Effector memory CD8-positive, alpha-beta T cell (primary cell): ENCODE measurements around the gene PRAME.
"Not testable (repeated sequence)": the region's sequence is repeated elsewhere in the genome, so short reads cannot be mapped to it uniquely, and the experiment has no call there.

ENCODE experiments used
- ATAC-seq: fragments of 150-1000 bp; cut with Tn5 transposase; replicated peaks from 2 replicates; pipeline ENCODE4 v1.10.0; 2021; ENCODE audit warnings: mild to moderate bottlenecking, moderate library complexity
- DNase-seq, 3 experiments: peaks; one replicate each; pipeline ENCODE4 v3.0.0; 2021
- H3K27ac Mint-ChIP-seq, 2 donors: one replicate each; pipeline ENCODE4 v1.8.0; 2022; ENCODE audit warnings: mild to moderate bottlenecking in 2 of 2, mixed read lengths in 2 of 2, moderate library complexity in 2 of 2
- H3K27me3 Mint-ChIP-seq, 2 donors: one replicate each; pipeline ENCODE4 v1.8.0; 2022; ENCODE audit warnings: mixed read lengths in 2 of 2
- H3K36me3 Mint-ChIP-seq: one replicate; pipeline ENCODE4 v1.8.0; 2022; ENCODE audit warnings: mild to moderate bottlenecking, moderate library complexity, mixed read lengths; ENCODE audit not compliant: insufficient read depth
- H3K4me1 Mint-ChIP-seq, 2 donors: one replicate each; pipeline ENCODE4 v1.8.0; 2022; ENCODE audit warnings: low read depth in 2 of 2, mixed read lengths in 2 of 2
- H3K4me3 Mint-ChIP-seq, 2 donors: one replicate each; pipeline ENCODE4 v1.8.0; 2022; ENCODE audit warnings: mild to moderate bottlenecking in 2 of 2, mixed read lengths in 2 of 2, moderate library complexity in 2 of 2
- H3K9me3 Mint-ChIP-seq, 2 donors: one replicate each; pipeline ENCODE4 v1.8.0; 2022; ENCODE audit warnings: mixed read lengths in 2 of 2

PRAME gene

DNA sequence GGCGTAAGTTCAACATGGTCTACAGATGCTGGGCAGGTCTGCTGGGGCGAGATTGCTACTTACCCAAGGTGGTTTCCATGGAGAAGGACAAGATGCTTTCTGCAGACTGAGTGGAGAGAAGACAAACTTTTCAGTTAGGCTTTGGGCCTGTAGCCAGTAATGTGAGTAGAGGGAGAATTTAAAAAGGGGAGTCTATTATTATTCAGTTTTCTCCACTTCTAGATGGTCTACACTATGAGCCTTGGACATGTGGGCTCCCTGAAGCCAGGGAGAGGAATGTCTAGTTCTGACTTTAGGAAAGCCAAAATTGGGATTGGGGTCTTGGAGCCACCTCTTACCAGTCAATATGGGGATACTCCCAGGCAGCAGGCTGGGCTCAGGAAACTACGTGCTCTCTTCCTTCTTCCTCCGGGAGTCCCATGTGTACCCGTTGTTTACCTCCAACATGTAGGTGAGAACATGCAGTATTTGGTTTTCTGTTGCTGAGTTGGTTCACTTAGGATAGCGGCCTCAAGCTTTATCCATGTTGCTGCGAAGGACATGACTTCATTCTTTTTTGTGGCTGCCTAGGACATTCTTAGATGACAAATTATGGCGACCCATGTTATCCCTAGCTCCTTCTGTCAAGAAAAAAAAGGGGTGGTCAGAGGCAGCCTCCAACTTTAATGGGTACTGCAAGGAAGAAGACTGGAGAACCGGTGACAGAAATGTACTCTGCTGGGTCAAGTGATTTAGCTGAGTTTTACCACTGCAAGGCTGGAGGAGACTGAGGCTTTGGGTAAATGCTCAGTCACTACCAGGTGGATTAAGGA lies 24.3 kb downstream of the PRAME start:
- no peak for ATAC-seq
- Mint-ChIP-seq H3K4me1 (no peaks in the 10 kb centered on the region), H3K4me3 (no peak overlapping the region), H3K27me3 (peaks cover 10 to 36% of the 10 kb centered on the region in 2 donors), H3K27ac (no peak overlapping the region), H3K9me3 (no peaks in the 10 kb centered on the region), H3K36me3 (no peaks in the 10 kb centered on the region)
- DNase-seq: no peak

GRCh38 chr22:22533863-22534262 lies 25.2 kb downstream of the PRAME start:
- peaks cover 10 to 44% of the 10 kb centered on the region in 2 donors for H3K27me3 Mint-ChIP-seq
- H3K4me1 Mint-ChIP-seq: no peaks in the 10 kb centered on the region
- no peaks in the 10 kb centered on the region for H3K36me3 Mint-ChIP-seq
- H3K4me3 Mint-ChIP-seq: no peak overlapping the region
- no peak overlapping the region for H3K27ac Mint-ChIP-seq
- no peaks in the 10 kb centered on the region for H3K9me3 Mint-ChIP-seq
- no peak for ATAC-seq
- DNase-seq: no peak

GRCh38 chr22:22533417-22533816 lies 25.6 kb downstream of the PRAME start:
- Mint-ChIP-seq H3K9me3 (no peaks in the 10 kb centered on the region), H3K27me3 (peaks cover 14 to 45% of the 10 kb centered on the region in 2 donors), H3K4me3 (no peak overlapping the region), H3K27ac (no peak overlapping the region), H3K36me3 (no peaks in the 10 kb centered on the region), H3K4me1 (no peaks in the 10 kb centered on the region)
- DNase-seq (no peak), ATAC-seq (no peak)

DNA sequence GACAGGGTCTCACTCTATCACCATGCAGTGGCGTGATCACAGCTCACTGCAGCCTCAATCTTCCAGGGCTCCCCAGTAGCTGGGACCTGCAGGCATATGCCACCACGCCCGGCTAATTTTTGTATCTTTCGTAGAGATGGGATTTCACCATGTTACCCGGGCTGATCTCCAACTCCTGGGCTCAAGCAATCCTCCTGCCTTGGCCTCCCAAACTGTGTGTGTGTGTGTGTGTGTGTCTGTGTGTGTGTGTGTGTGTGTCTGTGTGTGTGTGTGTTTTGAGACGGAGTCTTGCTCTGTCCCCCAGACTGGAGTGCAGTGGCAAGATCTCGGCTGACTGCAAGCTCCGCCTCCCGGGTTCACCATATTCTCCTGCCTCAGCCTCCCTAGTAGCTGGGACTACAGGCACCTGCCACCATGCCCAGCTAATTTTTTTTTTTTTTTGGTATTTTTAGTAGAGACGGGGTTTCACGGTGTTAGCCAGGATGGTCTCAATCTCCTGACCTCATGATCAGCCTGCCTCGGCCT lies 26.5 kb downstream of the PRAME start:
- not testable (repeated sequence) for ATAC-seq, DNase-seq, H3K36me3 Mint-ChIP-seq, H3K9me3 Mint-ChIP-seq, H3K4me3 Mint-ChIP-seq, H3K4me1 Mint-ChIP-seq, H3K27ac Mint-ChIP-seq
- peaks cover 17 to 51% of the 10 kb centered on the region in 2 donors for H3K27me3 Mint-ChIP-seq

GRCh38 chr22:22531770-22532546 lies 27.1 kb downstream of the PRAME start:
- no peak for DNase-seq
- no peaks in the 10 kb centered on the region for H3K4me1 Mint-ChIP-seq
- H3K27ac Mint-ChIP-seq: no peak overlapping the region
- H3K36me3 Mint-ChIP-seq: no peaks in the 10 kb centered on the region
- H3K27me3 Mint-ChIP-seq: peaks cover 23 to 57% of the 10 kb centered on the region in 2 donors
- no peaks in the 10 kb centered on the region for H3K9me3 Mint-ChIP-seq
- no peak overlapping the region for H3K4me3 Mint-ChIP-seq
- no peak for ATAC-seq

DNA sequence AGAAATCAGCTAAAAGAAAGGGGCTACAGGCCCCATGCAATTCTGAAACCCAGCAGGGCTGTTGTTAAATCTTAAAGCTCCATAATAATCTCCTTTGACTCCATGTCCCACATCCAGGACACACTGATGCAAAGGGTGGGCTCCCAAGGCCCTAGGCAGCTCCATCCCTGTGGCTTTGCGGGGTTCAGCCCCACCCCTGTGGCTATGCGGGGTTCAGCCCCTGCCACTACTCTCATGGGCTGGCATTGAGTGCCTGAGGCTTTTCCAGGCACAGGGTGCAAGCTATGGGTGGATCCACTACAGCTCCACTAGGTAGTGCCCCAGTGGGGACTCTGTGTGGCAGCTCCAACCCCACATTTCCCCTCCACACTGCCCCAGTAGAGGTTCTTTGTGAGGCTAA lies 30.3 kb downstream of the PRAME start:
- Mint-ChIP-seq H3K4me1 (no peaks in the 10 kb centered on the region), H3K9me3 (no peaks in the 10 kb centered on the region), H3K36me3 (no peaks in the 10 kb centered on the region), H3K27ac (no peak overlapping the region), H3K27me3 (peaks cover 28 to 59% of the 10 kb centered on the region in 2 donors), H3K4me3 (no peak overlapping the region)
- no peak for ATAC-seq
- DNase-seq: no peak

- H3K9me3 Mint-ChIP-seq: no peaks in the 10 kb centered on the region
- no peaks in the 10 kb centered on the region for H3K36me3 Mint-ChIP-seq
- ATAC-seq (no peak), DNase-seq (no peak)
- no peak overlapping the region for H3K4me3 Mint-ChIP-seq
- H3K4me1 Mint-ChIP-seq: no peaks in the 10 kb centered on the region
- H3K27ac Mint-ChIP-seq: no peak overlapping the region
- H3K27me3 Mint-ChIP-seq: peaks cover 31 to 59% of the 10 kb centered on the region in 2 donors
These were observed 31.8 kb downstream of the PRAME start for GRCh38 chr22:22527312-22527711.

DNA sequence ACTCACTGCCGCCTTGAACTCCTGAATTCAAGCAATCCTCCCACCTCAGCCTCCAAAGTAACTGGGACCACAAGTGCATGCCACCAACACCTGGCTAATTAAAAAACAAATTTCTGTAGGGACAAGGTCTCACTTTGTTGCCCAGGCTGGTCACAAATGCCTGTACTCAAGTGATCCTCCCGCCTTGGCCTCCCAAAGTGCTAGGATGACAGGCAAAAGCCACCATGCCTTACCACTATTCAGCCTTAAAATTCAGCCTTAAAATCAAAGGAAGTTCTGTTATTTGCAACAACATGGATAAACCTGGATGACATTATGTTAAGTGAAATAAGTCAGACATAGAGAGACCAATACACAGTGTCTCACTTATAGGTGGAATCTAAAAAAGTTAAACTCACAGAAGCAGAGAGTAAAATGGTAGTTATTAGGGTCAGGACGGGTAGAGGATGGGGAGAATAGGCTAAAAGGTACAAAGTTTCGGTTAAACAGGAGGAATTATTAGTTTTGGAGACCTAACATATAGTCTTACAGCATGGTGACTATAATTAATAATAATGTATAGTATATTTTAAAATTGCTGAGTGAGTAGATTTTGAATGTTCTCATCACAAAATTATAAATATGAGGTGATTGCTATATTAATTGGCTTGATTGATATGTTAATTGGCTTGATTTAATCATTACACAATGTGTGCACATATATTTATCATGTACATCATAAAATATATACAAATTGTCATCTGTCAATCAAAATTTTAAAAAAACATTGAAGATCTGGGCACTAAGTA lies 32.7 kb downstream of the PRAME start:
- no peaks in the 10 kb centered on the region for H3K9me3 Mint-ChIP-seq
- no peaks in the 10 kb centered on the region for H3K36me3 Mint-ChIP-seq
- H3K4me1 Mint-ChIP-seq: no peaks in the 10 kb centered on the region
- peaks cover 31 to 69% of the 10 kb centered on the region in 2 donors for H3K27me3 Mint-ChIP-seq
- H3K27ac Mint-ChIP-seq: no peak overlapping the region
- DNase-seq: no peak
- H3K4me3 Mint-ChIP-seq: no peak overlapping the region
- no peak for ATAC-seq

DNA sequence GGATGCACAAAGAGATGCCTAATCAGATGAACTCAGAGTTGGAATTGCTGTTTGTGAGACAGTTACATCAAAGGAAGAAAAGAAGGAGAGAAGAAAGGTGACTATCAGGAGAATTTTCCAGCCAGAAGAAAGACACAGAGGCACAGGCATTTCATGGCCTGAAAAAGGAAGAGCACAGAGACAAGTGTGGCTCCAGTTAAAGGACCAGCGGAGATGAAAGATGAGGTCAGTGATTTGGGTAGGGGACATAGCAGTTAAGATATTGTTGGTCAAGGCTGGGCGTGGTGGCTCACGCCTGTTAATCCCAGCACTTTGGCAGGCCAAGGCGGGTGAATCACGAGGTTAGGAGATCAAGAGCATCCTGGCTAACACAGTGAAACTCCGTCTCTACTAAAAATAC lies 35.6 kb downstream of the PRAME start:
- no peak for ATAC-seq
- Mint-ChIP-seq H3K27ac (no peak overlapping the region), H3K27me3 (peaks cover 28 to 78% of the 10 kb centered on the region in 2 donors), H3K9me3 (no peaks in the 10 kb centered on the region), H3K36me3 (no peaks in the 10 kb centered on the region), H3K4me3 (no peak overlapping the region), H3K4me1 (no peaks in the 10 kb centered on the region)
- no peak for DNase-seq

DNA sequence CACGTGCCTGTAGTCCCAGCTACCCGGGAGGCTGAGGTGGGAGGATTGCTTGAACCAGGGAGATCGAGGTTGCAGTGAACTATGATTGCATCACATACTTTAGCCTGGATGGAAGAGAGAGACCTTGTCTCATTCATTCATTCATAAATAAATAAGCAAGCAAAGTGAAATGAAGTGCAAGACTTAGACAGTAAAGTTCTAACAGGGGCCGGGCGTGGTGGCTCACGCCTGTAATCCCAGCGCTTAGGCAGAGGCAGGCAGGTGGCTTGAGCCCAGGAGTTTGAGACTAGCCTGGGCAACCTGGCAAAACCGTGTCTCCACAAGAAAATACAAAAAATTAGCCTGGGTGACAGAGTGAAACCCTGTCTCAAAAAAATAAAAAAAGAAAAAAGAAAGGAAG lies 37.4 kb downstream of the PRAME start:
- Mint-ChIP-seq H3K27ac (no peak overlapping the region), H3K9me3 (no peaks in the 10 kb centered on the region), H3K27me3 (peaks cover 27 to 72% of the 10 kb centered on the region in 2 donors), H3K4me3 (no peak overlapping the region), H3K4me1 (no peaks in the 10 kb centered on the region), H3K36me3 (no peaks in the 10 kb centered on the region)
- no peak for ATAC-seq
- DNase-seq: no peak

DNA sequence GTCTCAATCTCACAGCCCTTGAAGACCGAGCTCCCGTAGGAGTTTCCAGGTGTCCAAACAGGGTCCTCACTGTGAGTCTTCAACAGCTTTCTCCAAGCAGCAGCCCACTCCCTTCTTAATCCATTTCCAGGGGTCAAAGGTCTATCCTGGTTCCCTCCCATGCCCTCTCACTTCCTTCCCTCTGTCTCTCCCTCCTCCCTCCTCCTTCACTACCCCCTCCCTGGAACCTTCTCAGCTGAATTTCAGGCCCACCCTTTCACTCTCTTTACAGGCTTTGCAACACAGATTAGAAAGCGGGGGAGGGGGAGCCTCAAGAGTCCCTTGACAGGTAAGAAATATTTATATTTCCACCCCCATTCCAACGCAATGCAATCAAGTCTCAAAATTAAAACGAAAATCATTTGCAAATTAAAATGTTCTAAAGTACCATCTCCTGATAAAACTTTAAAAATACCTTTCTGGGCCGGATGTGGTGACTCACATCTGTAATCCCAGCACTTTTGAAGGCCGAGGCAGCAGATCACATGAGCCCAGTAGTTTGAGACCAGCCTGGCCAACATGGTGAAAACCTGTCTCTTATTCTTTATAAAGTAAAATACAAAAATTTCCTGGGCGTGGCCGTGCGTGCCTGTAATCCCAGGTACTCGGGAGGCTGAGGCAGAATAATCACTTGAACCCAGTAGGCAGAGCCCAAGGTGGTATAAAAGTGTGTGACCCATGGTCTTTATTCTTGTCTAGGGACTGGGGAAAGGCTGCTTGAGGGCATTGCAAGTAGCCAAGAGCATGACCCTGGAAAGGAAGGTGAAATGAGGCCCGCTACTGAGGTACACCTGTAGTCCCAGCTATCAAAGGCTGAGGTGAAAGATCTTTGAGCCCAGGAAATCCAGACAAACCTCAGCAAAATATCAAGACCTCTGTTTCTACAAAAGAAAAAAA lies 38.1 kb downstream of the PRAME start:
- Mint-ChIP-seq H3K27me3 (peaks cover 30 to 75% of the 10 kb centered on the region in 2 donors), H3K36me3 (no peaks in the 10 kb centered on the region), H3K4me1 (no peaks in the 10 kb centered on the region), H3K9me3 (no peaks in the 10 kb centered on the region), H3K4me3 (no peak overlapping the region), H3K27ac (no peak overlapping the region)
- ATAC-seq (no peak), DNase-seq (no peak)

DNA sequence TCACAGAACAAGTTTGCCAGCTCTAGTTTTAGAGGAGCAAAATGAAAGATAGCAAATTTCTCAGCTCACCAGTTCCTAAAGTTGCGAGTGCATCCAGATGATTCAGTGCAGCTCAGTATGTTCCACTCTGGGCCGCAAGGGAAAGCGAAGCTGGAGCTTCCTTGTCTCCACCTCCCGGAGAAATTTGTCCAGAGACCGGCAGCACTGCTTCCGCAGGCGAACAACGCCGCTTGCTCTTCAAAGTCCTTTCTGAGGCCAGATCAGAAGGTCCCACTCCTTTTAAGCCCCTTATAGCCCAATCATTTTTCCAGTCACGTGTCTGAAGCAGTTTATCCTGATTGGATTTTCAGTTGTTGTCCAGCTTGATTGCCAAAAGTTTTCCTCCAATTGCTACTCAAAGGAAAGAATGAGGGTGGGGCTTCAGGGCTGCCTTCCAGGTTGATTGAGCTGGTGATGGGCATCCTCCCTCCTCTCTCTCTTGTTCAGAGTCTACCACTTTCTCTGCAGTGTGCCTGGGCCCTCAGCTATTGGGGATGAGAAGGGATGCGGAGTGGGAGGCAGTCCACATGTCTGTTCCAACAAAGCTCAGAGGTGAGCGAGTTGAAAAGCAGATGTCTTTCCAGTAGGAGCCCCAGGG lies 38.9 kb downstream of the PRAME start, which contains the start of gene ZNF280A:
TSS of gene ZNF280A (minus strand) at position 251 of the 637 bp plus-strand sequence. CDS start 4,640 bp downstream, outside the sequence.
- Mint-ChIP-seq H3K27me3 (peaks cover 30 to 75% of the 10 kb centered on the region in 2 donors), H3K4me3 (no peak within 1 kb of the TSS), H3K9me3 (no peaks in the 10 kb centered on the region), H3K4me1 (no peaks in the 10 kb centered on the region), H3K27ac (no peak within 1 kb of the TSS), H3K36me3 (no peaks in the 10 kb centered on the region)
- no peak for DNase-seq
- ATAC-seq: no peak
